ENCODE data around the gene RNU1-2. TPM values are rescaled to one million over a fixed set of nuclear protein-coding genes. Genes with fewer than 3 reads are reported as not detected.

The RNU1-2 gene
- total and polyA plus RNA-seq, 2 of the 8 experiments (the other 6 are each of a cell fraction or from before 2014, with no cell fraction given) = 145 to 1,303 TPM

Small RNA genes lying within 50 kb of the gene (microRNA-seq; reads per million reads assigned to microRNA genes)
- 0 reads per million in 2 experiments for gene MIR3675 (ENCODE audit: borderline microRNAs expressed in 2 of 2, borderline number of aligned reads in 2 of 2, borderline replicate concordance in 1 of 2)

Small RNA genes lying within 50 kb of the gene (small RNA-seq; reads per million reads assigned to genes)
- gene MIR3675 (ENCODE audit: insufficient read depth) = not detected
- gene RNU1-2 (ENCODE audit: insufficient read depth) = not detected
- not detected for gene RNU1-5P (ENCODE audit: insufficient read depth)

Other genes with a start within 250 kb of the RNU1-2 start
- 1,303 and 1,497 TPM in 2 replicates for gene RNU1-3, start 229.0 kb upstream of the RNU1-2 start, total RNA-seq (2021; fragmentation: NEBNext Ultra II Directional; extraction: Animal tissue kit (Norgen Biotek cat#: 25700))
- gene RNU1-3, start 229.0 kb upstream of the RNU1-2 start, polyA plus RNA-seq (2011; rRNA removed) = under 0.01 and 145 TPM in 2 replicates
- gene RNU1-4, start 155.5 kb upstream of the RNU1-2 start, total RNA-seq (2021; fragmentation: NEBNext Ultra II Directional; extraction: Animal tissue kit (Norgen Biotek cat#: 25700)) = 1,303 and 1,497 TPM in 2 replicates
- under 0.01 and 145 TPM in 2 replicates for gene RNU1-4, start 155.5 kb upstream of the RNU1-2 start, polyA plus RNA-seq (2011; rRNA removed)
- 39.5 and 42.3 TPM in 2 replicates for gene CROCC, start 26.0 kb downstream of the RNU1-2 start, total RNA-seq (2021; fragmentation: NEBNext Ultra II Directional; extraction: Animal tissue kit (Norgen Biotek cat#: 25700))
- 12.1 and 24.9 TPM in 2 replicates for gene CROCC, start 26.0 kb downstream of the RNU1-2 start, polyA plus RNA-seq (2011; rRNA removed)
- gene MFAP2, start 84.6 kb downstream of the RNU1-2 start, total RNA-seq (2021; fragmentation: NEBNext Ultra II Directional; extraction: Animal tissue kit (Norgen Biotek cat#: 25700)) = 172 and 188 TPM in 2 replicates
- gene MFAP2, start 84.6 kb downstream of the RNU1-2 start, polyA plus RNA-seq (2011; rRNA removed) = 326 and 394 TPM in 2 replicates
- 82.1 and 89.8 TPM in 2 replicates for gene ATP13A2, start 115.9 kb downstream of the RNU1-2 start, total RNA-seq (2021; fragmentation: NEBNext Ultra II Directional; extraction: Animal tissue kit (Norgen Biotek cat#: 25700))
- 83.6 and 137 TPM in 2 replicates for gene ATP13A2, start 115.9 kb downstream of the RNU1-2 start, polyA plus RNA-seq (2011; rRNA removed)
- gene SDHB, start 158.1 kb downstream of the RNU1-2 start, total RNA-seq (2021; fragmentation: NEBNext Ultra II Directional; extraction: Animal tissue kit (Norgen Biotek cat#: 25700)) = 90.7 and 98.7 TPM in 2 replicates
- gene SDHB, start 158.1 kb downstream of the RNU1-2 start, polyA plus RNA-seq (2011; rRNA removed) = 67.1 and 84.0 TPM in 2 replicates
- 5.8 and 7.5 TPM in 2 replicates for gene PADI2, start 223.5 kb downstream of the RNU1-2 start, total RNA-seq (2021; fragmentation: NEBNext Ultra II Directional; extraction: Animal tissue kit (Norgen Biotek cat#: 25700))
- 1.6 and 2.5 TPM in 2 replicates for gene PADI2, start 223.5 kb downstream of the RNU1-2 start, polyA plus RNA-seq (2011; rRNA removed)

Data from H1 (cell line).